ENCODE measurements around the gene LSMEM2. TPM values are rescaled to one million over a fixed set of nuclear protein-coding genes. Genes with fewer than 3 reads are reported as not detected.

LSMEM2 gene
- polyA plus RNA-seq, 2 of the 4 experiments (the other 2 are of a cell fraction) = 0.09 TPM; not detected in 1

DNA sequence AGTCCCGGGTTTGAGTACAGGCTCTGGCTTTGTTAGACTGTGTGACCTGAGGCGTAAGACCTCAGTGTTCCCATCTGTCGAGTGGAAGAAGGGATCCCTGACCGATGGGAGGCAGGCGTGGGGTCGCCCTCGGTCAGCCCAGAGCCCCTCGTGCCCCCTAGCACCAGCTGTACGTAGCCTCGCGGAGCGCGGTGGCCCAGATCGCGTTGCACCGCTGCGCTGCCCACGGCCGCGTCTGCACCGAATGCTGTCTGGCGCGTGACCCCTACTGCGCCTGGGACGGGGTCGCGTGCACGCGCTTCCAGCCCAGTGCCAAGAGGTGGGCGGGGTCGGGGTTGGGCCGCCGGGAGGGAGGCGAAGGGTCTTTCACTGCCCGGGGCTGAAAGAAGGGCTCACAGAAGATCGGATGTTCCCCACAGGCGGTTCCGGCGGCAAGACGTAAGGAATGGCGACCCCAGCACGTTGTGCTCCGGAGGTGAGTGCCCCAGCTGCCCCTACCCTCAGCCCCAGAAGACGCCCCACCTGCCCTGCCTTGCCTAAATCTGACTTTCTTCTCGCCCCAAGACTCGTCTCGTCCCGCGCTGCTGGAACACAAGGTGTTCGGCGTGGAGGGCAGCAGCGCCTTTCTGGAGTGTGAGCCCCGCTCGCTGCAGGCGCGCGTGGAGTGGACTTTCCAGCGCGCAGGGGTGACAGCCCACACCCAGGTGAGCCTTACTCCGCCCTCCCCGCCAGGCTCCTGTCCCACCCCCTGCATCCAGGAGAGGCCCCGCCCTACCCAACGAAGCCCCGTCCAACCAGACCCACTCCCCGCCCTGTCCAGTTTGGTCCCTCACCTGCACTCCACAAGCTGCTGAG is 3.5 kb upstream of the LSMEM2 start (continued):
- no peak for TF ChIP-seq ZSCAN20 (CRISPR knock-in tag; IDR thresholded peaks at IDR 0.05)

DNA sequence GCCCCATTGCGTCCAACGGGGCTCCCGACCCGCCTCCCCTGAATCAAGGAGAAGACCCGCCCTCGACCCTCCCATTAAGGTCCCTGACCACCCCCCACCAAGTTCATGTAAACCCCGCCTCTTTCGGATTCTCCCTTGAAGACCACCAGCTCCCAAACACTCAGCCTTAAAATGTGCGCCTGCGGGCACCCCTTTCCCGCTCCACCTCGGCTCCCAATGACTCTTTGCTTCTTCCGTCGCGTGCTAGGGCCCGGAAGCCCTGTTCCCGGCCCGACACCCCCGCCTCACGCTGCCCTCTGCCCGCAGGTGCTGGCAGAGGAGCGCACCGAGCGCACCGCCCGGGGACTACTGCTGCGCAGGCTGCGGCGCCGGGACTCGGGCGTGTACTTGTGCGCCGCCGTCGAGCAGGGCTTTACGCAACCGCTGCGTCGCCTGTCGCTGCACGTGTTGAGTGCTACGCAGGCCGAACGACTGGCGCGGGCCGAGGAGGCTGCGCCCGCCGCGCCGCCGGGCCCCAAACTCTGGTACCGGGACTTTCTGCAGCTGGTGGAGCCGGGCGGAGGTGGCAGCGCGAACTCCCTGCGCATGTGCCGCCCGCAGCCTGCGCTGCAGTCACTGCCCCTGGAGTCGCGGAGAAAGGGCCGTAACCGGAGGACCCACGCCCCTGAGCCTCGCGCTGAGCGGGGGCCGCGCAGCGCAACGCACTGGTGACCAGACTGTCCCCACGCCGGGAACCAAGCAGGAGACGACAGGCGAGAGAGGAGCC is 2.7 kb upstream of the LSMEM2 start:
- Histone ChIP-seq H3K4me3 (no peak overlapping the region), H3K4me2 (no peak overlapping the region), H3K27ac (no peak overlapping the region), H3K9me3 (no peaks in the 10 kb centered on the region), H3K4me1 (peaks cover 11% of the 10 kb centered on the region; the same call in 1 of the 3 replicates)
- DNase-seq (ENCODE audit: low read depth in 1 of 2, low spot score in 1 of 2) (no peak), ATAC-seq (no peak), FAIRE-seq (no peak)
- ChIA-PET POLR2A (no interaction called here), CTCF (interaction anchor here (0.8 to 8.0 kb wide), 6 partner anchors 14 to 81 kb away, joined by 3 to 67 read pairs (median 4); no protein-coding TSS in a partner anchor)
- no peak for TF ChIP-seq ZNF302 (CRISPR knock-in tag; IDR thresholded peaks at IDR 0.05)
- TF ChIP-seq GATA3 (IDR thresholded peaks at IDR 0.05; ENCODE audit: borderline replicate concordance) = no peak
- no peak for TF ChIP-seq HOXA7 (CRISPR knock-in tag; IDR thresholded peaks at IDR 0.05)
- TF ChIP-seq RCOR1 (IDR thresholded peaks at IDR 0.05; ENCODE audit: low read depth, low read length) = no peak
- no peak for TF ChIP-seq ESRRA (IDR thresholded peaks at IDR 0.05; ENCODE audit: borderline replicate concordance, low read length)
- no peak for TF ChIP-seq EHF (CRISPR knock-in tag; IDR thresholded peaks at IDR 0.05)
- TF ChIP-seq HOXB13 (CRISPR knock-in tag; IDR thresholded peaks at IDR 0.05; ENCODE audit: low read depth) = no peak
- 95% methylated on average over 42 of the region's 79 CpGs for WGBS (ENCODE audit: missing lambda C conversion rate)

DNA sequence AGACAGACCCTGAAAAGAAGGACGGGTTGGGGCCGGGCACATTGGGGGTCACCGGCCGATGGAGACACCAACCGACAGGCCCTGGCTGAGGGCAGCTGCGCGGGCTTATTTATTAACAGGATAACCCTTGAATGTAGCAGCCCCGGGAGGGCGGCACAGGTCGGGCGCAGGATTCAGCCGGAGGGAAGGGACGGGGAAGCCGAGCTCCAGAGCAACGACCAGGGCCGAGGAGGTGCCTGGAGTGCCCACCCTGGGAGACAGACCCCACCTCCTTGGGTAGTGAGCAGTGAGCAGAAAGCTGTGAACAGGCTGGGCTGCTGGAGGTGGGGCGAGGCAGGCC is 2.2 kb upstream of the LSMEM2 start:
- POLR2A ChIA-PET = no interaction called here
- Histone ChIP-seq H3K4me3 (no peak overlapping the region), H3K4me2 (no peak overlapping the region), H3K27ac (no peak overlapping the region), H3K9me3 (no peaks in the 10 kb centered on the region), H3K4me1 (peaks cover 7% of the 10 kb centered on the region; the same call in 1 of the 3 replicates)
- FAIRE-seq (no peak), DNase-seq (ENCODE audit: low read depth in 1 of 2, low spot score in 1 of 2) (no peak), ATAC-seq (no peak)
- WGBS (ENCODE audit: missing lambda C conversion rate) = 95% methylated on average over 17 of the region's 17 CpGs
- TF ChIP-seq, protein P1, sequence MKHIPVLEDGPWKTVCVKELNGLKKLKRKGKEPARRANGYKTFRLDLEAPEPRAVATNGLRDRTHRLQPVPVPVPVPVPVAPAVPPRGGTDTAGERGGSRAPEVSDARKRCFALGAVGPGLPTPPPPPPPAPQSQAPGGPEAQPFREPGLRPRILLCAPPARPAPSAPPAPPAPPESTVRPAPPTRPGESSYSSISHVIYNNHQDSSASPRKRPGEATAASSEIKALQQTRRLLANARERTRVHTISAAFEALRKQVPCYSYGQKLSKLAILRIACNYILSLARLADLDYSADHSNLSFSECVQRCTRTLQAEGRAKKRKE (CRISPR knock-in tag; IDR thresholded peaks at IDR 0.05; ENCODE audit: low read depth) = no peak
- TF ChIP-seq, protein P2, sequence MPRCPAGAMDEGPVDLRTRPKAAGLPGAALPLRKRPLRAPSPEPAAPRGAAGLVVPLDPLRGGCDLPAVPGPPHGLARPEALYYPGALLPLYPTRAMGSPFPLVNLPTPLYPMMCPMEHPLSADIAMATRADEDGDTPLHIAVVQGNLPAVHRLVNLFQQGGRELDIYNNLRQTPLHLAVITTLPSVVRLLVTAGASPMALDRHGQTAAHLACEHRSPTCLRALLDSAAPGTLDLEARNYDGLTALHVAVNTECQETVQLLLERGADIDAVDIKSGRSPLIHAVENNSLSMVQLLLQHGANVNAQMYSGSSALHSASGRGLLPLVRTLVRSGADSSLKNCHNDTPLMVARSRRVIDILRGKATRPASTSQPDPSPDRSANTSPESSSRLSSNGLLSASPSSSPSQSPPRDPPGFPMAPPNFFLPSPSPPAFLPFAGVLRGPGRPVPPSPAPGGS (IDR thresholded peaks at IDR 0.05) = no peak
- TF ChIP-seq HOXA7 (CRISPR knock-in tag; IDR thresholded peaks at IDR 0.05) = no peak
- TF ChIP-seq, protein P3, sequence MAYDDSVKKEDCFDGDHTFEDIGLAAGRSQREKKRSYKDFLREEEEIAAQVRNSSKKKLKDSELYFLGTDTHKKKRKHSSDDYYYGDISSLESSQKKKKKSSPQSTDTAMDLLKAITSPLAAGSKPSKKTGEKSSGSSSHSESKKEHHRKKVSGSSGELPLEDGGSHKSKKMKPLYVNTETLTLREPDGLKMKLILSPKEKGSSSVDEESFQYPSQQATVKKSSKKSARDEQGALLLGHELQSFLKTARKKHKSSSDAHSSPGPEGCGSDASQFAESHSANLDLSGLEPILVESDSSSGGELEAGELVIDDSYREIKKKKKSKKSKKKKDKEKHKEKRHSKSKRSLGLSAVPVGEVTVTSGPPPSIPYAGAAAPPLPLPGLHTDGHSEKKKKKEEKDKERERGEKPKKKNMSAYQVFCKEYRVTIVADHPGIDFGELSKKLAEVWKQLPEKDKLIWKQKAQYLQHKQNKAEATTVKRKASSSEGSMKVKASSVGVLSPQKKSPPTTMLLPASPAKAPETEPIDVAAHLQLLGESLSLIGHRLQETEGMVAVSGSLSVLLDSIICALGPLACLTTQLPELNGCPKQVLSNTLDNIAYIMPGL (CRISPR knock-in tag; IDR thresholded peaks at IDR 0.05; ENCODE audit: borderline replicate concordance) = no peak
- TF ChIP-seq HEYL (CRISPR knock-in tag; IDR thresholded peaks at IDR 0.05) = no peak
- TF ChIP-seq, protein P4, sequence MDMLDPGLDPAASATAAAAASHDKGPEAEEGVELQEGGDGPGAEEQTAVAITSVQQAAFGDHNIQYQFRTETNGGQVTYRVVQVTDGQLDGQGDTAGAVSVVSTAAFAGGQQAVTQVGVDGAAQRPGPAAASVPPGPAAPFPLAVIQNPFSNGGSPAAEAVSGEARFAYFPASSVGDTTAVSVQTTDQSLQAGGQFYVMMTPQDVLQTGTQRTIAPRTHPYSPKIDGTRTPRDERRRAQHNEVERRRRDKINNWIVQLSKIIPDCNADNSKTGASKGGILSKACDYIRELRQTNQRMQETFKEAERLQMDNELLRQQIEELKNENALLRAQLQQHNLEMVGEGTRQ (IDR thresholded peaks at IDR 0.05) = no peak
- no peak for TF ChIP-seq EHMT2 (IDR thresholded peaks at IDR 0.05; ENCODE audit: low read depth)
- TF ChIP-seq, protein P5, sequence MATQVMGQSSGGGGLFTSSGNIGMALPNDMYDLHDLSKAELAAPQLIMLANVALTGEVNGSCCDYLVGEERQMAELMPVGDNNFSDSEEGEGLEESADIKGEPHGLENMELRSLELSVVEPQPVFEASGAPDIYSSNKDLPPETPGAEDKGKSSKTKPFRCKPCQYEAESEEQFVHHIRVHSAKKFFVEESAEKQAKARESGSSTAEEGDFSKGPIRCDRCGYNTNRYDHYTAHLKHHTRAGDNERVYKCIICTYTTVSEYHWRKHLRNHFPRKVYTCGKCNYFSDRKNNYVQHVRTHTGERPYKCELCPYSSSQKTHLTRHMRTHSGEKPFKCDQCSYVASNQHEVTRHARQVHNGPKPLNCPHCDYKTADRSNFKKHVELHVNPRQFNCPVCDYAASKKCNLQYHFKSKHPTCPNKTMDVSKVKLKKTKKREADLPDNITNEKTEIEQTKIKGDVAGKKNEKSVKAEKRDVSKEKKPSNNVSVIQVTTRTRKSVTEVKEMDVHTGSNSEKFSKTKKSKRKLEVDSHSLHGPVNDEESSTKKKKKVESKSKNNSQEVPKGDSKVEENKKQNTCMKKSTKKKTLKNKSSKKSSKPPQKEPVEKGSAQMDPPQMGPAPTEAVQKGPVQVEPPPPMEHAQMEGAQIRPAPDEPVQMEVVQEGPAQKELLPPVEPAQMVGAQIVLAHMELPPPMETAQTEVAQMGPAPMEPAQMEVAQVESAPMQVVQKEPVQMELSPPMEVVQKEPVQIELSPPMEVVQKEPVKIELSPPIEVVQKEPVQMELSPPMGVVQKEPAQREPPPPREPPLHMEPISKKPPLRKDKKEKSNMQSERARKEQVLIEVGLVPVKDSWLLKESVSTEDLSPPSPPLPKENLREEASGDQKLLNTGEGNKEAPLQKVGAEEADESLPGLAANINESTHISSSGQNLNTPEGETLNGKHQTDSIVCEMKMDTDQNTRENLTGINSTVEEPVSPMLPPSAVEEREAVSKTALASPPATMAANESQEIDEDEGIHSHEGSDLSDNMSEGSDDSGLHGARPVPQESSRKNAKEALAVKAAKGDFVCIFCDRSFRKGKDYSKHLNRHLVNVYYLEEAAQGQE (IDR thresholded peaks at IDR 0.05) = no peak
- no peak for TF ChIP-seq CEBPB (IDR thresholded peaks at IDR 0.05)
- TF ChIP-seq, protein P6, sequence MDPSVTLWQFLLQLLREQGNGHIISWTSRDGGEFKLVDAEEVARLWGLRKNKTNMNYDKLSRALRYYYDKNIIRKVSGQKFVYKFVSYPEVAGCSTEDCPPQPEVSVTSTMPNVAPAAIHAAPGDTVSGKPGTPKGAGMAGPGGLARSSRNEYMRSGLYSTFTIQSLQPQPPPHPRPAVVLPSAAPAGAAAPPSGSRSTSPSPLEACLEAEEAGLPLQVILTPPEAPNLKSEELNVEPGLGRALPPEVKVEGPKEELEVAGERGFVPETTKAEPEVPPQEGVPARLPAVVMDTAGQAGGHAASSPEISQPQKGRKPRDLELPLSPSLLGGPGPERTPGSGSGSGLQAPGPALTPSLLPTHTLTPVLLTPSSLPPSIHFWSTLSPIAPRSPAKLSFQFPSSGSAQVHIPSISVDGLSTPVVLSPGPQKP (IDR thresholded peaks at IDR 0.05; ENCODE audit: low read depth, low read length) = no peak
- no peak for TF ChIP-seq MAFK (IDR thresholded peaks at IDR 0.05; ENCODE audit: partially characterized antibody)
- no peak for TF ChIP-seq FOSB (CRISPR knock-in tag; IDR thresholded peaks at IDR 0.05)
- no peak for TF ChIP-seq ZNF302 (CRISPR knock-in tag; IDR thresholded peaks at IDR 0.05)
- CTCF ChIA-PET = interaction anchor here (0.7 to 8.0 kb wide), 7 partner anchors 12 to 82 kb away, joined by 3 to 67 read pairs (median 4); no protein-coding TSS in a partner anchor

Data from A549 (cell line).